ENCODE data around the gene SYNJ2. TPM values are rescaled to one million over a fixed set of nuclear protein-coding genes. Genes with fewer than 3 reads are reported as not detected.

Gene SYNJ2
- total RNA-seq, 1 experiment from 2014 or later = 29.1 TPM

DNA sequence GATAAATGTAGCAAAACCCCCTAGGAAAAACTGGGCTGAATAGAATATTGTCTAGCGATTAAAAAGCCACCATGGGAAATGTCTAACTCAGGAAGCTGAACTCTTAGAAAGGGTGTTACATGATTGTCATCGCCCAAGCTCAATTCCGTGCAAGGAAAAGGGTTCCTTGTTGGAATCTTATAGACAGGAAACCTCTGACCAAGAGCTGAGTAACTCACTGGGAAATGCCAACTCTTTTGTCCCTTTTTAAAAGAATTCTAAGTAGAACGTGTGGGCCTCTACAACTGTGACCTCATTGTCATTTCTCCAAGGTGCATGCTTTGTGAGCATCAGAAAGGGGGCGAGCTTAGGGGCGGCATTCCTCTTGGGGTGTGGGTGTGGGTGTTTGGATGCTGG lies 88.1 kb downstream of the SYNJ2 start:
- BruUV-seq (replicated peaks) = no TSS peak
- H3K36me3 Mint-ChIP-seq (ENCODE audit: insufficient read depth, unreplicated experiment) = peaks cover 16% of the 10 kb centered on the region
- H3K9me3 Mint-ChIP-seq (ENCODE audit: low read depth, unreplicated experiment) = no peaks in the 10 kb centered on the region
- TF ChIP-seq, protein P1, sequence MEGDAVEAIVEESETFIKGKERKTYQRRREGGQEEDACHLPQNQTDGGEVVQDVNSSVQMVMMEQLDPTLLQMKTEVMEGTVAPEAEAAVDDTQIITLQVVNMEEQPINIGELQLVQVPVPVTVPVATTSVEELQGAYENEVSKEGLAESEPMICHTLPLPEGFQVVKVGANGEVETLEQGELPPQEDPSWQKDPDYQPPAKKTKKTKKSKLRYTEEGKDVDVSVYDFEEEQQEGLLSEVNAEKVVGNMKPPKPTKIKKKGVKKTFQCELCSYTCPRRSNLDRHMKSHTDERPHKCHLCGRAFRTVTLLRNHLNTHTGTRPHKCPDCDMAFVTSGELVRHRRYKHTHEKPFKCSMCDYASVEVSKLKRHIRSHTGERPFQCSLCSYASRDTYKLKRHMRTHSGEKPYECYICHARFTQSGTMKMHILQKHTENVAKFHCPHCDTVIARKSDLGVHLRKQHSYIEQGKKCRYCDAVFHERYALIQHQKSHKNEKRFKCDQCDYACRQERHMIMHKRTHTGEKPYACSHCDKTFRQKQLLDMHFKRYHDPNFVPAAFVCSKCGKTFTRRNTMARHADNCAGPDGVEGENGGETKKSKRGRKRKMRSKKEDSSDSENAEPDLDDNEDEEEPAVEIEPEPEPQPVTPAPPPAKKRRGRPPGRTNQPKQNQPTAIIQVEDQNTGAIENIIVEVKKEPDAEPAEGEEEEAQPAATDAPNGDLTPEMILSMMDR (IDR thresholded peaks at IDR 0.05; ENCODE audit: unreplicated experiment) = no peak
- intact Hi-C loops (cut with micrococcal nuclease; ENCODE audit: unreplicated experiment) = no loop called here
- peak overlapping the region; percentile 86 for H3K27ac Mint-ChIP-seq (ENCODE audit: unreplicated experiment)
- no peak for DNase-seq
- H3K27me3 Mint-ChIP-seq (ENCODE audit: unreplicated experiment) = no peaks in the 10 kb centered on the region
- H3K4me3 Mint-ChIP-seq (ENCODE audit: low read depth, unreplicated experiment) = no peak overlapping the region
- CTCF ChIA-PET = interaction anchor here (1.6 kb wide), 1 partner anchor 87 kb away, joined by 11 read pairs; no protein-coding TSS in a partner anchor
- peaks cover 40% of the 10 kb centered on the region for H3K4me1 Mint-ChIP-seq (ENCODE audit: low read depth, unreplicated experiment)

DNA sequence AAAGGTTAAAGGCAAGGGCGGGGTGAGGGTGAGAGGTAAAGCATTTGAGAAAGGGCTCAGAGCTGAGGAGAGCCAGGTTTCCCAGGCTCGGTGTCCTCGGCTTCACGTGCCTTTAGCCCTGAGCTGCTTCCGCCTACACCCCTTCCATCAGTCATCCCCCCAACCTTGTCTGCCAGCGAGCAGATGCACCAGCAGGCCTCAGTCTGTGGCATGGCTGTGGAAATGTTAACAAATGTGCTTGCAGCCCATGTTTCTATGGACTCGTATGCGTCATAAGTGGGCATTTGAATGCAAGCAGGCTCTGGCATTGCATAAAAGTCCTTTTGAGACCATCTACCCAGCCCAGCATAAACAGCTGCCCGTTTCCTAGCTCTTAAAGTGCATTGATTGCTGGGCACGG lies 88.8 kb downstream of the SYNJ2 start:
- intact Hi-C loops (cut with micrococcal nuclease; ENCODE audit: unreplicated experiment) = no loop called here
- no peak overlapping the region for H3K27ac Mint-ChIP-seq (ENCODE audit: unreplicated experiment)
- no peaks in the 10 kb centered on the region for H3K27me3 Mint-ChIP-seq (ENCODE audit: unreplicated experiment)
- no peaks in the 10 kb centered on the region for H3K9me3 Mint-ChIP-seq (ENCODE audit: low read depth, unreplicated experiment)
- H3K4me1 Mint-ChIP-seq (ENCODE audit: low read depth, unreplicated experiment) = peaks cover 40% of the 10 kb centered on the region
- TF ChIP-seq, protein P1 (IDR thresholded peaks at IDR 0.05; ENCODE audit: unreplicated experiment) = no peak
- no peak overlapping the region for H3K4me3 Mint-ChIP-seq (ENCODE audit: low read depth, unreplicated experiment)
- no TSS peak for BruUV-seq (replicated peaks)
- no peak for DNase-seq
- CTCF ChIA-PET = interaction anchor here (0.5 kb wide), 1 partner anchor 130 kb away, joined by 3 read pairs; no protein-coding TSS in a partner anchor
- H3K36me3 Mint-ChIP-seq (ENCODE audit: insufficient read depth, unreplicated experiment) = peaks cover 17% of the 10 kb centered on the region

DNA sequence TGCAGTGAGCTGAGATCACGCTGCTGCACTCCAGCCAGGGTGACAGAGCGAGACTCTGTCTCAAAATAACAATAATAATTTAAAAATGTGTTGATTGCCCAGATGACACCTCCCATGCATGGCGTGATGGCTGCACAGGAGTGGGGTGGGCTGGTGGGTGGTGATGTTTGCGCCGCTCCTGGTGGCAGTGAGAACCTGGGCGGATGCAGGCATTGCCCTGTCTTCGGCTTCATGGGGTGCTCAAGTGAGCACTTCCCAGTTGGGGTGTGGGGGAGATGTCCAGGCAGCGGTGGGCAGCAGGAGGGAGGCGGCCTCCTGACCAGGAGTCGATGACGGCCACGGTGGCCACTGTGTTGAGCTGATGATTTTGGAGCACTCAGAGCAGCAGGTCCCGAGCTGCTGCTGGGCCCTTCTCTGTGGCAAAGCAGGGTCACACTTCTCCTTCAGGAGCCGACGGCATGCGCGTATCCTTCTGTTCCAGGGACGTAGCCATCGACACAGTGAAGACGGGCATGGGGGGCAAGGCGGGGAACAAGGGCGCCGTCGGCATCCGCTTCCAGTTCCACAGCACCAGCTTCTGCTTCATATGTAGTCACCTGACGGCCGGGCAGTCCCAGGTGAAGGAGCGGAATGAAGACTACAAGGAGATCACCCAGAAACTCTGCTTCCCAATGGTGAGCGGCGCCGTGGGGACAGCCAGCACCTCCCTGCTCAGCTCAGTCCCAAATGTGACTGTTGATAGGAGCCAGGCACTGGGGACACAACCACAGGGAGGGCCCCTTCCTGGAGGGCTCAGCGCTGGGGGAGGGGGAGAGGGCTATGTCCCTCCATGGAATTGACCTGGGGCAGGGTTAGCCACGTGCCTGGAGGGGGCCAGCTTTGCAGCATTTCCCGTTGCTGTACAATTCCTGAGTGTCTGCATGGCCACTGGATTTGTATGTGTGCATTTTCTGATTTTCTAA lies 89.7 kb downstream of the SYNJ2 start:
- CTCF ChIA-PET = interaction anchor here (0.9 to 1.7 kb wide), 4 partner anchors 11 to 198 kb away, joined by 4 to 8 read pairs (median 6); no protein-coding TSS in a partner anchor
- BruUV-seq (replicated peaks) = no TSS peak
- no peaks in the 10 kb centered on the region for H3K9me3 Mint-ChIP-seq (ENCODE audit: low read depth, unreplicated experiment)
- TF ChIP-seq, protein P1 (IDR thresholded peaks at IDR 0.05; ENCODE audit: unreplicated experiment) = no peak
- no peak overlapping the region for H3K4me3 Mint-ChIP-seq (ENCODE audit: low read depth, unreplicated experiment)
- DNase-seq = no peak
- H3K27me3 Mint-ChIP-seq (ENCODE audit: unreplicated experiment) = no peaks in the 10 kb centered on the region
- H3K4me1 Mint-ChIP-seq (ENCODE audit: low read depth, unreplicated experiment) = peaks cover 40% of the 10 kb centered on the region
- H3K27ac Mint-ChIP-seq (ENCODE audit: unreplicated experiment) = no peak overlapping the region
- peaks cover 26% of the 10 kb centered on the region for H3K36me3 Mint-ChIP-seq (ENCODE audit: insufficient read depth, unreplicated experiment)
- intact Hi-C loops (cut with micrococcal nuclease; ENCODE audit: unreplicated experiment) = loop anchor here (2.0 kb wide), 1 partner anchor 89 kb away; no protein-coding TSS in a partner anchor

DNA sequence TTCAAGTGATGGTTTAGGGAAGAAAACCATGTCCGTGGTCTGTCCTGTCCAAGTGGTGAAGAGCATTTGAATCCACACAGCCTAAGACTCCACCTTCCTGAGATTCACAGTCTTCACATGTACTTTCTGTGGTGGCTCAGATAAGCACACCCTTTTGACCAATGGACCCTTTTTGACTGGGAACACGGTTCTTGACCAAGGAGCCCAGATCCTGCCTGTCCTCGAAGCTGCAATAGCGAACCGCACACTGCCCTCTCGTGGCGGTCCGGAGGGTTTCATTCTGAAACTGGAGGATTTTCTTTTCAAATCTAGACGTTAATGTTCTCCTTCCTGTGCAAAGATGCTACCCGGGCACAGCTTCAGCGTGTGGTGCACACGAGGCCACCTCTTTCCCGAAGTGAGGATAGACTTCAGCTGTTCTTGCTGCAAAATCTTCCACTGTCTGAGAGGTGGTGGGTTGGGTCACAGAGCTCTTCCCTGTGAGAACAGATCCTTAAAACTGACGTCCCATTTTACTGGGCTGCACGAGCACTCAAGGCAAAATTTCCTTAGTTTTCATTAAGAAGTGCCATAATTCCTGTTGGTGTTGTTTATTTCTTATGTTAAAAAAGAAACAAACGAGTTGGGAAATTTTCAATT lies 90.5 kb downstream of the SYNJ2 start:
- CTCF ChIA-PET = interaction anchor here (0.6 to 1.7 kb wide), 9 partner anchors 11 to 1255 kb away, joined by 3 to 8 read pairs (median 4); no protein-coding TSS in a partner anchor
- Mint-ChIP-seq H3K27me3 (ENCODE audit: unreplicated experiment) (no peaks in the 10 kb centered on the region), H3K36me3 (ENCODE audit: insufficient read depth, unreplicated experiment) (peaks cover 34% of the 10 kb centered on the region), H3K9me3 (ENCODE audit: low read depth, unreplicated experiment) (no peaks in the 10 kb centered on the region), H3K4me1 (ENCODE audit: low read depth, unreplicated experiment) (peaks cover 37% of the 10 kb centered on the region), H3K4me3 (ENCODE audit: low read depth, unreplicated experiment) (no peak overlapping the region), H3K27ac (ENCODE audit: unreplicated experiment) (no peak overlapping the region)
- BruUV-seq (replicated peaks) = no TSS peak
- DNase-seq = peak; percentile 74
- TF ChIP-seq, protein P1 (IDR thresholded peaks at IDR 0.05; ENCODE audit: unreplicated experiment) = peak; percentile 81
- intact Hi-C loops (cut with micrococcal nuclease; ENCODE audit: unreplicated experiment) = loop anchor here (2.0 kb wide), 1 partner anchor 89 kb away; no protein-coding TSS in a partner anchor

Measured in Calu3 (cell line).